K562 (cell line): Measurements from ENCODE around the gene UVRAG. TPM values are rescaled to one million over a fixed set of nuclear protein-coding genes. Genes with fewer than 3 reads are reported as not detected.
A peak's percentile ranks its signal among the peaks of the same experiment; 100 is the strongest.

ENCODE experiments used
- BMI1 ChIP-seq: fragments of 150-350 bp; IDR thresholded peaks from 2 replicates; pipeline ENCODE4 v1.6.1; 2014; ENCODE audit warnings: low read length
- CCNT2 ChIP-seq: IDR thresholded peaks from 2 replicates; pipeline ENCODE4 v1.6.1; 2011; ENCODE audit warnings: borderline replicate concordance, low read depth, mild to moderate bottlenecking, moderate library complexity, mixed read lengths, low read length; ENCODE audit not compliant: insufficient read length; ENCODE audit errors: extremely low read depth
- CREBBP ChIP-seq: IDR thresholded peaks from one replicate; pipeline ENCODE4 v1.6.1; 2012; ENCODE audit warnings: low read depth, mild to moderate bottlenecking, control low read depth, inconsistent platforms, low read length
- ETS2 ChIP-seq: IDR thresholded peaks from 2 replicates; pipeline ENCODE4 v1.6.1; 2016; ENCODE audit warnings: borderline replicate concordance, missing genetic modification characterization, mild to moderate bottlenecking, moderate library complexity, missing compliant biosample characterization; ENCODE audit not compliant: poor library complexity, severe bottlenecking
- FUS ChIP-seq: fragments of 200-400 bp; formaldehyde crosslinking; optimal IDR thresholded peaks from 2 replicates; pipeline ENCODE3; 2017; ENCODE audit warnings: low read depth, low read length
- HMG20A ChIP-seq: fragments of 450-650 bp; formaldehyde crosslinking; conservative IDR thresholded peaks from 2 replicates; pipeline ENCODE4 v1.4.0; 2020; ENCODE audit warnings: mild to moderate bottlenecking, mixed read lengths
- MAFF ChIP-seq: IDR thresholded peaks from 2 replicates; pipeline ENCODE4 v1.6.1; 2012; ENCODE audit warnings: low read length, improper control_type of control experiment
- PHF21A ChIP-seq: fragments of 450-650 bp; IDR thresholded peaks from 2 replicates; pipeline ENCODE4 v1.6.1; 2017; ENCODE audit warnings: low read depth, borderline replicate concordance
- PHF8 ChIP-seq: fragments of 200-600 bp; sonication (generic); IDR thresholded peaks from 2 replicates; pipeline ENCODE4 v1.6.1; 2012; ENCODE audit warnings: mixed run types, mild to moderate bottlenecking, inconsistent platforms, low read length, moderate library complexity, borderline replicate concordance
- SMAD2 ChIP-seq: fragments of 150-350 bp; IDR thresholded peaks from 2 replicates; pipeline ENCODE4 v1.6.1; 2014; ENCODE audit warnings: low read depth, mild to moderate bottlenecking, low read length
- SMAD4 ChIP-seq: fragments of 250-450 bp; sonication (Bioruptor Pico); conservative IDR thresholded peaks from 2 replicates; pipeline ENCODE4 v1.8.0; 2021; ENCODE audit warnings: inconsistent platforms, mild to moderate bottlenecking, moderate library complexity
- SNRNP70 ChIP-seq: fragments of 200-400 bp; formaldehyde crosslinking; optimal IDR thresholded peaks from 2 replicates; pipeline ENCODE3; 2017; ENCODE audit warnings: low read depth, low read length
- TAF7 ChIP-seq: fragments of 450-650 bp; IDR thresholded peaks from 2 replicates; pipeline ENCODE4 v1.6.1; 2016; ENCODE audit warnings: missing genetic modification characterization, missing compliant biosample characterization
- ZNF146 ChIP-seq: IDR thresholded peaks from one replicate; pipeline ENCODE4 v1.6.1; 2018; ENCODE audit warnings: missing compliant biosample characterization; ENCODE audit not compliant: unreplicated experiment
- ZNF436 ChIP-seq: fragments of 250-450, 450-650 bp; sonication (Bioruptor Pico); formaldehyde crosslinking; IDR thresholded peaks from 2 replicates; pipeline ENCODE4 v1.7.0; 2020; ENCODE audit warnings: mild to moderate bottlenecking
- ZNF589 ChIP-seq: fragments of 200-800 bp; sonication (Bioruptor generic); IDR thresholded peaks from 2 replicates; pipeline ENCODE4 v1.6.1; 2016; ENCODE audit warnings: low read depth, missing genetic modification characterization, missing compliant biosample characterization
- polyA plus RNA-seq, 8 experiments: library from polyadenylated mRNA; depleted of rRNA in 4 of 8; stranded (reverse) in 5 of 8; unstranded in 3 of 8; fragments of >200 nt; fragmentation: Nextera tagmentation in 2 of 8; fragmentation: Illumina TruSeq in 1 of 8; extraction: Ambion mirVana in 2 of 8; extraction: Trizol in 1 of 8; gene quantifications; 2 replicates each; pipeline versions ENCODE4 v1.2.1 to v1.2.3, GENCODE V29; 2011 to 2014; ENCODE audit warnings: inconsistent platforms in 1 of 8, missing spikeins in 1 of 8
- total RNA-seq, 7 experiments: library from RNA; depleted of rRNA in 6 of 7; stranded (reverse); fragments of >200 nt in 6 of 7; fragmentation: Illumina TruSeq in 2 of 7; extraction: Trizol in 2 of 7; gene quantifications; 2 replicates each; pipeline versions ENCODE4 v1.2.1 to v1.2.3, GENCODE V29; 2011 to 2021; ENCODE audit warnings: low replicate concordance in 1 of 7
- TF ChIP-seq, protein P1 (sequence below): fragments of 450-650 bp; IDR thresholded peaks from one replicate; pipeline ENCODE4 v1.6.1; 2018; ENCODE audit warnings: mild to moderate bottlenecking, moderate library complexity; ENCODE audit not compliant: partially characterized antibody
- TF ChIP-seq, protein P2 (sequence below): fragments of 250-450 bp; sonication (Bioruptor Pico); IDR thresholded peaks from 2 replicates; pipeline ENCODE4 v1.4.0; 2020; ENCODE audit warnings: borderline replicate concordance
- TF ChIP-seq, protein P3 (sequence below): fragments of 250-450 bp; sonication (Bioruptor Pico); IDR thresholded peaks from 2 replicates; pipeline ENCODE4 v1.5.0; 2020; ENCODE audit warnings: mild to moderate bottlenecking, borderline replicate concordance
- TF ChIP-seq, protein P4 (sequence below): fragments of 250-450 bp; sonication (Bioruptor Pico); IDR thresholded peaks from 2 replicates; pipeline ENCODE4 v1.8.0; 2022; ENCODE audit warnings: moderate library complexity, mild to moderate bottlenecking, inconsistent platforms
- TF ChIP-seq, protein P5 (sequence below): fragments of 250-450 bp; sonication (Bioruptor Pico); IDR thresholded peaks from 2 replicates; pipeline ENCODE4 v1.4.0; 2020

Gene UVRAG
- total and polyA plus RNA-seq, 9 of the 15 experiments (the other 6 are each of a cell fraction or from before 2014, with no cell fraction given) = 3.1 to 17.8 (median 12.4) TPM

DNA sequence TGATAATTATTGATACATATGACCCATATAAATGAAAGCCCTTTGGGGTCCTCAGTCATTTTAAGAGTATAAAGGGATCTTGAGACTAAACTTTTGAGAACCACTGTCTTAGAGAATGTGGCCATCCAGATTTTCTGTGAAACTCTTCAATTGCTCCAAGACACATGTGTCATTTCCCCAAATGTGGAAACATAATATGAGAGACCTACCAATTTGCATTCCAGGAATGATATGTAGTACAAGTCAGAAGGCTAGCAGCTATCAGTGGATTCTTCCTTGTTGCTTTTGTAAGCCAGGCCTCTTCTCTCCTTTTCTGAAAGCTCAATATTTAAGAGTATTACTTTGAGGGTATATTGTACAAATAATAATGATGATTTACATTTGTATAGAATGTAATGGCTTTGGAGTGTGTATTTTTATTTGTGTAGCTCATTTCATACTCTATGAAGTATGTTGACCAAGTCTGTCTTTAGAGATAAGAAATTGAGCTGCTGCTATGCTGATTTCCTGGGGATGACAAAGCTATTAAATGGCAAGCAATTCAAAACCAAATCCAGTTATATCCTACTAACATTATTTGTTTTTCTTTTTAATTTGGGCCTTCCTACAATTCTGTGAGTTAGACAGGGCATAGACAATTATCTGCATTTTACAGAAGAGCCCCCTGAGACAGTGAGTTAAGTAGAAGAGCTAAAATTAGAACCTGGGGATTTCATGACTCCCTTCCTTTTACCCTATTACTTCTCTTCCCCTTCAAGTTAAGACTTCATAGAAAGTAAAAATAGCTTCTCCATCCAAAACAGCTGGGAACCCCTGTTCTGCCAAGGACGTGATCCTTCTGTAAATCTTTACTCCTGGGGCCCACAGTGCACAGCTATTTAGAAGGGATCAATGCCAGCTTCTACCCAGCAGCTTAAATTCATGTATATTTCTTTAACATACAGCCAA, 259.4 kb downstream of the UVRAG start (continued):
- TF ChIP-seq TAF7 (tag) = no peak
- TF ChIP-seq, protein P1, sequence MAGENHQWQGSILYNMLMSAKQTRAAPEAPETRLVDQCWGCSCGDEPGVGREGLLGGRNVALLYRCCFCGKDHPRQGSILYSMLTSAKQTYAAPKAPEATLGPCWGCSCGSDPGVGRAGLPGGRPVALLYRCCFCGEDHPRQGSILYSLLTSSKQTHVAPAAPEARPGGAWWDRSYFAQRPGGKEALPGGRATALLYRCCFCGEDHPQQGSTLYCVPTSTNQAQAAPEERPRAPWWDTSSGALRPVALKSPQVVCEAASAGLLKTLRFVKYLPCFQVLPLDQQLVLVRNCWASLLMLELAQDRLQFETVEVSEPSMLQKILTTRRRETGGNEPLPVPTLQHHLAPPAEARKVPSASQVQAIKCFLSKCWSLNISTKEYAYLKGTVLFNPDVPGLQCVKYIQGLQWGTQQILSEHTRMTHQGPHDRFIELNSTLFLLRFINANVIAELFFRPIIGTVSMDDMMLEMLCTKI = no peak
- TF ChIP-seq CREBBP = no peak
- TF ChIP-seq SMAD4 (CRISPR knock-in tag) = no peak
- TF ChIP-seq ZNF589 (CRISPR knock-in tag) = no peak
- TF ChIP-seq, protein P2, sequence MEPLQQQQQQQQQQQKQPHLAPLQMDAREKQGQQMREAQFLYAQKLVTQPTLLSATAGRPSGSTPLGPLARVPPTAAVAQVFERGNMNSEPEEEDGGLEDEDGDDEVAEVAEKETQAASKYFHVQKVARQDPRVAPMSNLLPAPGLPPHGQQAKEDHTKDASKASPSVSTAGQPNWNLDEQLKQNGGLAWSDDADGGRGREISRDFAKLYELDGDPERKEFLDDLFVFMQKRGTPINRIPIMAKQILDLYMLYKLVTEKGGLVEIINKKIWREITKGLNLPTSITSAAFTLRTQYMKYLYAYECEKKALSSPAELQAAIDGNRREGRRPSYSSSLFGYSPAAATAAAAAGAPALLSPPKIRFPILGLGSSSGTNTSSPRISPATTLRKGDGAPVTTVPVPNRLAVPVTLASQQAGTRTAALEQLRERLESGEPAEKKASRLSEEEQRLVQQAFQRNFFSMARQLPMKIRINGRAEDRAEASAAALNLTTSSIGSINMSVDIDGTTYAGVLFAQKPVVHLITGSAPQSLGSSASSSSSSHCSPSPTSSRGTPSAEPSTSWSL = no peak
- no peak for TF ChIP-seq BMI1
- TF ChIP-seq, protein P3, sequence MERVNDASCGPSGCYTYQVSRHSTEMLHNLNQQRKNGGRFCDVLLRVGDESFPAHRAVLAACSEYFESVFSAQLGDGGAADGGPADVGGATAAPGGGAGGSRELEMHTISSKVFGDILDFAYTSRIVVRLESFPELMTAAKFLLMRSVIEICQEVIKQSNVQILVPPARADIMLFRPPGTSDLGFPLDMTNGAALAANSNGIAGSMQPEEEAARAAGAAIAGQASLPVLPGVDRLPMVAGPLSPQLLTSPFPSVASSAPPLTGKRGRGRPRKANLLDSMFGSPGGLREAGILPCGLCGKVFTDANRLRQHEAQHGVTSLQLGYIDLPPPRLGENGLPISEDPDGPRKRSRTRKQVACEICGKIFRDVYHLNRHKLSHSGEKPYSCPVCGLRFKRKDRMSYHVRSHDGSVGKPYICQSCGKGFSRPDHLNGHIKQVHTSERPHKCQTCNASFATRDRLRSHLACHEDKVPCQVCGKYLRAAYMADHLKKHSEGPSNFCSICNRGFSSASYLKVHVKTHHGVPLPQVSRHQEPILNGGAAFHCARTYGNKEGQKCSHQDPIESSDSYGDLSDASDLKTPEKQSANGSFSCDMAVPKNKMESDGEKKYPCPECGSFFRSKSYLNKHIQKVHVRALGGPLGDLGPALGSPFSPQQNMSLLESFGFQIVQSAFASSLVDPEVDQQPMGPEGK (CRISPR knock-in tag) = no peak
- no peak for TF ChIP-seq ETS2 (tag)
- no peak for TF ChIP-seq PHF21A
- peak; percentile 62; the same call in 1 of the 2 replicates for TF ChIP-seq MAFF
- no peak for TF ChIP-seq SMAD2
- no peak for TF ChIP-seq SNRNP70
- no peak for TF ChIP-seq HMG20A
- TF ChIP-seq, protein P4, sequence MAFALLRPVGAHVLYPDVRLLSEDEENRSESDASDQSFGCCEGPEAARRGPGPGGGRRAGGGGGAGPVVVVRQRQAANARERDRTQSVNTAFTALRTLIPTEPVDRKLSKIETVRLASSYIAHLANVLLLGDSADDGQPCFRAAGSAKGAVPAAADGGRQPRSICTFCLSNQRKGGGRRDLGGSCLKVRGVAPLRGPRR (CRISPR knock-in tag) = no peak
- TF ChIP-seq ZNF146 (CRISPR knock-in tag) = no peak
- no peak for TF ChIP-seq ZNF436 (CRISPR knock-in tag)
- TF ChIP-seq PHF8 = no peak
- no peak for TF ChIP-seq FUS
- TF ChIP-seq, protein P5, sequence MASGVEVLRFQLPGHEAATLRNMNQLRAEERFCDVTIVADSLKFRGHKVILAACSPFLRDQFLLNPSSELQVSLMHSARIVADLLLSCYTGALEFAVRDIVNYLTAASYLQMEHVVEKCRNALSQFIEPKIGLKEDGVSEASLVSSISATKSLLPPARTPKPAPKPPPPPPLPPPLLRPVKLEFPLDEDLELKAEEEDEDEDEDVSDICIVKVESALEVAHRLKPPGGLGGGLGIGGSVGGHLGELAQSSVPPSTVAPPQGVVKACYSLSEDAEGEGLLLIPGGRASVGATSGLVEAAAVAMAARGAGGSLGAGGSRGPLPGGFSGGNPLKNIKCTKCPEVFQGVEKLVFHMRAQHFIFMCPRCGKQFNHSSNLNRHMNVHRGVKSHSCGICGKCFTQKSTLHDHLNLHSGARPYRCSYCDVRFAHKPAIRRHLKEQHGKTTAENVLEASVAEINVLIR (CRISPR knock-in tag) = no peak
- TF ChIP-seq CCNT2 = peak; percentile 45
